SK-N-MC (cell line): ENCODE data around the gene KCNQ4.

Experiments used
- EZH2 ChIP-seq: fragments of 200-600 bp; sonication (generic); IDR thresholded peaks from one replicate; pipeline ENCODE4 v1.6.1; 2017; ENCODE audit warnings: antibody characterized with exemption
- FOXP2 ChIP-seq: optimal IDR thresholded peaks from 2 replicates; pipeline ENCODE3; 2011; ENCODE audit warnings: mild to moderate bottlenecking, moderate library complexity; ENCODE audit not compliant: insufficient read depth; ENCODE audit errors: extremely low read length, control extremely low read depth
- POLR2AphosphoS5 ChIP-seq: IDR thresholded peaks from 2 replicates; pipeline ENCODE4 v1.6.1; 2012; ENCODE audit warnings: mild to moderate bottlenecking, low read depth, low read length, borderline replicate concordance

GRCh38 chr1:40873863-40874472 is 90.4 kb downstream of the KCNQ4 start:
- no peak for TF ChIP-seq POLR2AphosphoS5
- no peak for TF ChIP-seq EZH2
- TF ChIP-seq FOXP2: no peak
